Adrenal gland (tissue), 12 donors: ENCODE data around the gene CPVL. TPM values are rescaled to one million over a fixed set of nuclear protein-coding genes. Genes with fewer than 3 reads are reported as not detected.

Source experiments
- DNase-seq, 7 donors: peaks; one replicate each; pipeline ENCODE4 v3.0.0-alpha.2; 2019 to 2020
- H3K27ac ChIP-seq, 5 donors: fragments of 200-600 bp; sonication (generic) in 4 of 5; 1 replicate in 3 of 5; 2 replicates in 2 of 5; pipeline versions ENCODE4 v1.5.1 to v1.8.0; 2016 to 2020; ENCODE audit warnings: mild to moderate bottlenecking in 1 of 5
- H3K27me3 ChIP-seq: fragments of 200-600 bp; 2 replicates; pipeline ENCODE4 v1.8.0; 2021
- H3K36me3 ChIP-seq, 2 donors: fragments of 200-600 bp; replicated peaks in 1 of 2; 1 replicate in 1 of 2; 2 replicates in 1 of 2; pipeline versions ENCODE4 v1.5.1 to v1.8.0; 2018 to 2022
- H3K4me1 ChIP-seq, 2 donors: fragments of 200-600 bp; replicated peaks in 1 of 2; 1 replicate in 1 of 2; 2 replicates in 1 of 2; pipeline versions ENCODE4 v1.5.1 to v1.8.0; 2018 to 2021
- H3K4me3 ChIP-seq, 4 donors: fragments of 200-600 bp; sonication (generic) in 3 of 4; one replicate each; pipeline ENCODE4 v1.5.1; 2016 to 2018
- H3K9me3 ChIP-seq, 3 donors: fragments of 200-600 bp; sonication (generic) in 1 of 3; replicated peaks in 1 of 3; 1 replicate in 2 of 3; 2 replicates in 1 of 3; pipeline versions ENCODE4 v1.5.1 to v1.8.0; 2016 to 2021
- POLR2A ChIP-seq, 2 donors: fragments of 450-650 bp; IDR thresholded peaks; one replicate each; pipeline ENCODE4 v1.6.1; 2017; ENCODE audit warnings: antibody characterized with exemption in 2 of 2, mild to moderate bottlenecking in 2 of 2, moderate library complexity in 1 of 2
- WGBS, 4 donors: extraction: QIAGEN DNeasy Blood & Tissue Kit in 2 of 4; methylation state at CpG; one replicate each; pipeline versions ENCODE4 v1.1.5 to v1.1.7; 2013 to 2017; 5-methylcytosine and 5-hydroxymethylcytosine counted together
- intact Hi-C, 2 donors: fragments of 100-400 bp; cut with DNase I; formaldehyde crosslinking; loops; one replicate each; pipeline versions ENCODE4 v1.14.1 to v1.15.0; 2022 to 2023
- polyA plus RNA-seq, 3 donors: library from polyadenylated mRNA; stranded (reverse); fragments of 200-250 nt in 2 of 3; fragments of 350-450 nt in 1 of 3; fragmentation: Illumina TruSeq in 1 of 3; extraction: RNeasy Lipid Tissue Mini Kit (QIAGEN cat#74804) in 1 of 3; gene quantifications; one replicate each; pipeline ENCODE4 v1.2.3, GENCODE V29; 2013 to 2014
- total RNA-seq, 9 donors: library from RNA; depleted of rRNA in 4 of 9; stranded (reverse); fragments of >200 nt in 4 of 9; fragments of 120-200 nt in 1 of 9; fragmentation: NEBNext Ultra II Directional in 1 of 9; extraction: Animal tissue kit (Norgen Biotek cat#: 25700) in 1 of 9; gene quantifications; one replicate each; pipeline versions ENCODE4 v1.1.0 to v1.2.4, GENCODE V29; 2013 to 2023
- TF ChIP-seq, protein P1 (sequence below), 6 experiments: fragments of 450-650 bp in 4 of 6; fragments of 200-600 bp in 2 of 6; sonication (generic) in 1 of 6; IDR thresholded peaks; 1 replicate in 5 of 6; 2 replicates in 1 of 6; pipeline versions ENCODE4 v1.5.1 to v1.8.0; 2016 to 2021; ENCODE audit warnings: antibody characterized with exemption in 6 of 6, mild to moderate bottlenecking in 2 of 6, moderate library complexity in 1 of 6
- donor health status: healthy with polysubstance abuse.
- donor health status: Bipolar disorder and iron deficiency.
- donor health status: DM: yes; HTN: yes; CAD: no.
- donor health status: DM: no; HTN: no; CAD: no.
- donor health status: DM: no; HTN: no; CAD: no.
- donor health status: DM: yes; HTN: yes; CAD: no.

Gene CPVL
- total and polyA plus RNA-seq, 12 donors, result 3.2 to 61.7 (median 32.7) TPM

DNA sequence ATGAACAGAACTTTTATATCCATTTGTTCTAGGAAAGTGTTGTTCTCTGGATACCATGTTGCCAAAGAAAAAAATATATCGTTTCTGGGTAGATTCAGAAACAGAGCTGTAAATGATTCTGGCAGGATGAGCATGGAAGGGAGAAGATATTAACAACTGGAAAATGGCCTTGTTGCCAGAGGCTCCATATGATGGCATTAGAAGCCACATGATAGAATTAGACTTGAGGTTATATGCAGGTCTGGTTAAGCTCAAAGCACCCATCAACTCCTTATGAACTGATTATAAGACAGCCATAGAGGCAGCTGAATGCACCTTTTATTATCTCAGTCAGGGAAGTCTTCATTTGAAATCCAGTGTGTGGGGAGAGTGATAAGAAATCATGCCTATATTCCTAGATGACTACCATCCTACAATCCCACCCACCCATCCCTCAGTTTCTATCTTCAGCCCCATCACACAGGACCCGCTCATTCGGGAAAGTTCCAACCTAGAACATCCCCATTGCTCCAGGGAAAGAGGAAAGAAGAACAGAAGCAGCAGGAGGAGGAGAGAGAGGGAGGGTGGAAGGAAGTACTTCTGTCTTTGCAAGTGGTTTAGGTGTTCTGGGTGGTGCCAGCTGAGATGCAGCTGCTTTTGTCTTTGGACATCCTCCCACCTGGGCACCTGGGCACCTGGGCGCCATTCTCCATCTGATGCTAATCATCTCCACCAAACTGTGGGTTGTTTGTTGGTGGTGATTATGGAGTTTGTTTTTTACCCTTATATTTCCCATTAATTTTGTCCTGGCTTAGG lies 162.7 kb downstream of the CPVL start:
- 73 to 86% (median 82%) methylated on average over 4 of the region's 4 CpGs for WGBS, 4 donors
- Histone ChIP-seq H3K4me3 (no peak overlapping the region), H3K36me3 (no peaks in the 10 kb centered on the region), H3K27ac (no peak overlapping the region), H3K4me1 (peaks cover 0 to 28% of the 10 kb centered on the region in 2 donors), H3K27me3 (no peaks in the 10 kb centered on the region), H3K9me3 (no peaks in the 10 kb centered on the region)
- intact Hi-C loops, result no loop called here
- DNase-seq, result no peak
- TF ChIP-seq, protein P1, sequence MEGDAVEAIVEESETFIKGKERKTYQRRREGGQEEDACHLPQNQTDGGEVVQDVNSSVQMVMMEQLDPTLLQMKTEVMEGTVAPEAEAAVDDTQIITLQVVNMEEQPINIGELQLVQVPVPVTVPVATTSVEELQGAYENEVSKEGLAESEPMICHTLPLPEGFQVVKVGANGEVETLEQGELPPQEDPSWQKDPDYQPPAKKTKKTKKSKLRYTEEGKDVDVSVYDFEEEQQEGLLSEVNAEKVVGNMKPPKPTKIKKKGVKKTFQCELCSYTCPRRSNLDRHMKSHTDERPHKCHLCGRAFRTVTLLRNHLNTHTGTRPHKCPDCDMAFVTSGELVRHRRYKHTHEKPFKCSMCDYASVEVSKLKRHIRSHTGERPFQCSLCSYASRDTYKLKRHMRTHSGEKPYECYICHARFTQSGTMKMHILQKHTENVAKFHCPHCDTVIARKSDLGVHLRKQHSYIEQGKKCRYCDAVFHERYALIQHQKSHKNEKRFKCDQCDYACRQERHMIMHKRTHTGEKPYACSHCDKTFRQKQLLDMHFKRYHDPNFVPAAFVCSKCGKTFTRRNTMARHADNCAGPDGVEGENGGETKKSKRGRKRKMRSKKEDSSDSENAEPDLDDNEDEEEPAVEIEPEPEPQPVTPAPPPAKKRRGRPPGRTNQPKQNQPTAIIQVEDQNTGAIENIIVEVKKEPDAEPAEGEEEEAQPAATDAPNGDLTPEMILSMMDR (IDR thresholded peaks at IDR 0.05), result no peak
- no peak for TF ChIP-seq POLR2A (IDR thresholded peaks at IDR 0.05)

DNA sequence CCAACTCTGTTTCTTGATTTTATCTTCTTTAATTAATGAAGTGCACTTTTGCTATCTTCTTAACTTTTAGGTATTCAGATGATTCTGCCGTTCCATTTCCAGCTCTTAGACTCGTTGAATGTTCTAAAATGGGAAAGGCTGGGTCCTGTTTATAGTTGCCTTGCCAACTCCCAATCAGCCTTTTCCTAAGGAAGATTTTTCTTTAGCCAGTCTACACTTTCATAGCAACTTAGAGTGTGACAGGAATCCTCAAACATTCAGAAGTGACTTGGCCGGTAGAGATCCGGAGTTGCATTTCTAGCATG lies 165.2 kb downstream of the CPVL start:
- Histone ChIP-seq H3K27me3 (no peaks in the 10 kb centered on the region), H3K4me1 (peaks cover 0 to 16% of the 10 kb centered on the region in 2 donors), H3K27ac (no peak overlapping the region), H3K9me3 (no peaks in the 10 kb centered on the region), H3K36me3 (no peaks in the 10 kb centered on the region), H3K4me3 (no peak overlapping the region)
- intact Hi-C loops, result no loop called here
- no peak for DNase-seq
- 62 to 79% (median 76%) methylated on average over 4 of the region's 4 CpGs for WGBS, 4 donors
- no peak for TF ChIP-seq POLR2A (IDR thresholded peaks at IDR 0.05)
- TF ChIP-seq, protein P1 (IDR thresholded peaks at IDR 0.05), result no peak

DNA sequence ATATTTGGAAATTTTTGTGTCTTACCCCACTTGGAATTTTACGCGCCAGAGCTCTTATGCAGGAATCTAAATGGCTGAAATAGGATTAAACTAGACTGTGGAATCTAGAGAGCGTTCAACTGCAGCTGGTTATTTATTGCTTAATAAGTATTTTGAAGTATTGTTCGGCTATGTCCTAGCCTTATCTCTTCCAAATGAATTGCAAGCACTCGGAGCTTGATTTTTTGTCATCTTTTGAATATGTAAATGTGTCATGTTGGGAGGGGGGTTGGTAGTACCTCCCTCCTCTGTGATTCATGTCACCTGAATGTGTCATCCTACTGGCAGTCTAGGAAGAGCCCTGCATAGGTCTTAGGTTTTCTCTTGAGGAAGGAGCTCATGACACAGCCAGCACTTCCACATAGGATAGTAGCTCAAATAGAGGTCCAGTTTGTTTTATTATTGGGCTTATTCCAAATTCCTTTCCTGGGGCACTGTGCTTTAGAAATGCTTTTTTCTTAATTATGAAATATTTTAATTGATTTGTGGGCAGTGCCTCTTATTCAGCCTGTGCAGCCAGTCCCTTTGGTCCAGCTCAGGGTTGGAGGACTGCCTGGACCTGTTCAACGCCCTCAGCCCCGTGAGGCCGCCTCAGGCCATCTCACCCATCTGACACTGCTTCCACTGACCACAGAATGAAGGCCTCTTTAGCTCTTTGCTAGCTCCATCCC lies 165.7 kb downstream of the CPVL start:
- H3K27ac ChIP-seq, result no peak overlapping the region
- H3K9me3 ChIP-seq, result no peaks in the 10 kb centered on the region
- WGBS, 4 donors, result 71 to 81% (median 76%) methylated on average over 8 of the region's 8 CpGs
- no peaks in the 10 kb centered on the region for H3K27me3 ChIP-seq
- no peak for DNase-seq
- H3K4me1 ChIP-seq, result peaks cover 0 to 14% of the 10 kb centered on the region in 2 donors
- no peak for TF ChIP-seq POLR2A (IDR thresholded peaks at IDR 0.05)
- TF ChIP-seq, protein P1 (IDR thresholded peaks at IDR 0.05), result no peak
- intact Hi-C loops, result no loop called here
- H3K4me3 ChIP-seq, result no peak overlapping the region
- no peaks in the 10 kb centered on the region for H3K36me3 ChIP-seq

DNA sequence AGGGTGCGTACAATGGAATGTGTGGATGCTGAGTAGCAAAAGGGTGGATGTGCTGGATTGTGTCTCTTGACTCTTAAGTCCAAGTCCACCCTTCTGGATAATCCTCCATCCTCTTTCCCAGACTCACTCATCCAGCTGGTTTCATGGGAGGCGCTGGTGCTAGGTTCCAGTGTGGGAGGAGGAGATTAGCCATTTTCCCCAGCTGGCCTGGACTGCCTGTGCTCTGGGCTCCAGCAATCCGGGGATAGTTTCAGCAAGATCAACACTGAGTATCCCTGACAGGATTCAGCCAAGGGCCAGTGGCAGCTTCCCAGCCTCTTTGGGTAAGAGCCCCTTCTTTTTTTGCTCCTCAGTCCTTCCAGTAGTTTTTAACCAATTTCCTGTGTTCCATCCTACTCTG lies 166.6 kb downstream of the CPVL start:
- no peak for TF ChIP-seq POLR2A (IDR thresholded peaks at IDR 0.05)
- TF ChIP-seq, protein P1 (IDR thresholded peaks at IDR 0.05), result no peak
- H3K27ac ChIP-seq, result no peak overlapping the region
- intact Hi-C loops, result no loop called here

More for the DNA sequence above, 166.6 kb downstream of the CPVL start:
- Histone ChIP-seq H3K4me3 (no peak overlapping the region), H3K4me1 (peaks cover 0 to 9% of the 10 kb centered on the region in 2 donors), H3K9me3 (no peaks in the 10 kb centered on the region), H3K36me3 (no peaks in the 10 kb centered on the region), H3K27me3 (no peaks in the 10 kb centered on the region)
- 82 to 87% (median 83%) methylated on average over 3 of the region's 3 CpGs for whole genome bisulfite sequencing, 4 donors
- DNase-seq, result no peak
